Mammary epithelial cell (primary cell): Measurements from ENCODE around the gene RAI1.

Experiments used
- CTCF ChIP-seq, 2 donors: IDR thresholded peaks in 1 of 2; conservative IDR thresholded peaks in 1 of 2; 2 replicates each; pipeline ENCODE4 v1.5.1; 2011 to 2012; ENCODE audit warnings: inconsistent platforms in 2 of 2, low read length in 2 of 2, mild to moderate bottlenecking in 2 of 2, control low read depth in 1 of 2, low read depth in 1 of 2; ENCODE audit not compliant: insufficient read depth in 1 of 2; ENCODE audit errors: extremely low read depth in 1 of 2
- EZH2 ChIP-seq: IDR thresholded peaks from 2 replicates; pipeline ENCODE4 v1.6.1; 2012; ENCODE audit warnings: low read length, inconsistent platforms, borderline replicate concordance

DNA sequence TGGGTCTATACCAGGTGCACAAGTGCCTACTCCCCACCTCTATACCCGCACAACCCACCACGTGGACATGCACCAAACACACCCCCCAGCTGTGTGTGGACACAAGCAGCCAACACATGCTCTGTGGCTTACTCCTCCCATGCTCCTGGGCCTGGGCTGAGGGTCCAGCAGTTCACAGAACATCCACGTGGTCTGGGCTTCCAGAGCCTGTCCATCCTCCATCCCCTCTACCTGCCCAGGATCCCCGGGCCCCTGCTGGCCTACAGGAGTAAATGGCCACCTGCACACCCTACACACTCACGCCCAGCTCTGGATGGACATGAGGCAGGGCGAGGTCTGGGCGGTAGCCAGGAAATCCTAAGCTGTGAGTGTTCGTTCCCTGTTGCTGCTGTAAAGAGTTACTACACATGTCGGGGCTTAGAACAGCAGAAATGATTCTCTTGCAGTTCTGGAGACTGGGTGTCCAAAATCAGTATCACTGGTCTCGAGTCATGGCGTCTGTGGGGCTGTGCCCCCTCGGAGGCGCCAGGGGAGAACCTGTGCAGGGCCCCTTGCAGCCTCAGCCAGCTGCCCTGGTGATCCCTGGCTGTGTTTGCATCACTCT lies 15.0 kb upstream of the RAI1 start:
- no peak for TF ChIP-seq CTCF (conservative IDR thresholded peaks at IDR 0.05 in 1 of 2, IDR thresholded peaks at IDR 0.05 in 1 of 2; ENCODE audit: extremely low read depth in 1 of 2, insufficient read depth in 1 of 2, low read depth in 1 of 2, low read length in 2 of 2)
- TF ChIP-seq EZH2, result no peak
